NCI-H1436 treated with DMSO at 0.1 percent for 48 hours (cell line): Measurements from ENCODE around the gene AKT1S1.

Experiments
- DNase-seq: peaks from one replicate; lab custom pipeline; 2025; lab: John Stamatoyannopoulos, UW

AKT1S1 gene

DNA sequence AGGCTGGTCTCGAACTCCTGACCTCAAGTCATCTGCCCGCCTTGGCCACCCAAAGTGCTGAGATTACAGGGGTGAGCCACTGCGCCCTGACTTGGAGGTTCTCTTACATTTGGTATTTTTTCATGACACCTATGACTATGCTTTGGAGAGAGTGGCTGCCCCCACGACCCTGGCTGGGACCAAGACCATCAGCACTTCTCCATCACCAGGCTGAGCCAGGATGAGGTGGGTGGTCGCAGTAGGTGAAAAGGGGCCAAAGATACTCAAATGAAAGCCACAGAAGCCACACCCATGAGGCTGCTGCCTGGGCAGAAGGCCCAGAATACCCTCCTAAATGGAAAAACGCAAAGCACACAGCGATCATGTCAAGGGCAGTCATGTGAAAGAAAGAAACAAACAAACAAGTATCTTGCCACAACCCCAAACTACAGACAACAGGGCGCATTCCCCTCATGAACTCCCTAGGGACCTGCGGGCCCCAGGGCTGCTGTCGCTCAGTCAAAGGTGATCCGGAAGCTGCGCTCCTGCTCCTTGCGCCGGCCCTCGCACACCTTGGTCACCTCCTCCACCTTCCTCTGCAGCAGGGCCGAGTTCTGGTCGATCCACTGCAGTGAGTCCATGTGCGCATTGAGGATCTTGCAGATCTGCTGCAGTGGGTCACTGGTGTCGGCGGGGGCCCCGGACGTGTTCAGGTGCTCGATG lies 30.7 kb upstream of the AKT1S1 start:
- no peak for DNase-seq

DNA sequence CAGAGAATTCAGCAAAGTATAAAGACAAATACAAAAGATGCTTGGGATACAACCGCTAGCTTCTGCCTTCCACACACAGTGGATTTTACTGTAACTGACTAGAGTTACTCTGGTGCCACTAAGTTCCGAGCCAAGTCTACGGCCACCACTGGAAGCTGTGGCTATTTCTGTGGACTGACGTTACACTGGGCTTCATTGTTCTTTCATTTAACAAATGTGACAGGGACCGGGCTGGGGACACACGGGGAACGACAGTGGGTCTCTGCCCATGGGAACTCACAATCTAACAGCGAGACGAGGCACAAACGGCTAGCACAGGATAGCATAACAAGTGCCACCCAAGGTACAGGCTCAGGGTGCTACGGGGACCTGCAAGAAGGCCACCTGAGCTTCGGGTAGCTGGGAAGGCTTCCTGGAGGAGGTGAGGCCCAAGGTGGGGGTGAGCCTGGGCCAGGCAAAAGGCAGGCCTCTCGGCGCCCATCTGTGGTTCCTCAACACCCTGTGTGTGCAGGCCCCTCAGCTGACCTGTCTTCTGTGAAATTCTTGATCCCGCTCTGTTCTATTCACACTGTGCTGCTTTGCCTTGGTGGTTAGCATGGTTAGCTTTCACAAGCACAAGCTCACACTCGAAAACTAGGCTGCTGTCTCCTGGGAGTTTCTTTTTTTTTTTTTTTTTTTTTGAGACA lies 29.9 kb upstream of the AKT1S1 start:
- DNase-seq = no peak

DNA sequence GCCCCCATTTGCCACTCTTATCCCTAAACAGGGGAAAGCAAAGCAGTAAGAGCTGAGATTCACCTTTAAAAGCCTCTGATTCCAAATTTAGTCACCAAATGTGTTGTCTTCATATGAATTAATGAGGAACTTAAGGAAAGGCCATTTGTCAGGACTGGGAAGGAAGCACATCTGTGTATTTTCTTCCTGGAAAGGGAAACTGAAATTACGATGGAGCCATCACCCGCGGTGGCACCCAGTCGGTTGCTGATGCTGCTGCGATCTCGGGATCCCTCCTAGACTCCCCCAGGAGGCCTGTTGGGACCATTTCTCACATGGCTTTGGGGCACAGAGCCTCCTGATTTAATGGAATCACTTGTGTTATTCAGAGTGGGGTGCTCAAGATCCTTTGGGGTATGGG lies 27.0 kb upstream of the AKT1S1 start:
- DNase-seq = no peak

DNA sequence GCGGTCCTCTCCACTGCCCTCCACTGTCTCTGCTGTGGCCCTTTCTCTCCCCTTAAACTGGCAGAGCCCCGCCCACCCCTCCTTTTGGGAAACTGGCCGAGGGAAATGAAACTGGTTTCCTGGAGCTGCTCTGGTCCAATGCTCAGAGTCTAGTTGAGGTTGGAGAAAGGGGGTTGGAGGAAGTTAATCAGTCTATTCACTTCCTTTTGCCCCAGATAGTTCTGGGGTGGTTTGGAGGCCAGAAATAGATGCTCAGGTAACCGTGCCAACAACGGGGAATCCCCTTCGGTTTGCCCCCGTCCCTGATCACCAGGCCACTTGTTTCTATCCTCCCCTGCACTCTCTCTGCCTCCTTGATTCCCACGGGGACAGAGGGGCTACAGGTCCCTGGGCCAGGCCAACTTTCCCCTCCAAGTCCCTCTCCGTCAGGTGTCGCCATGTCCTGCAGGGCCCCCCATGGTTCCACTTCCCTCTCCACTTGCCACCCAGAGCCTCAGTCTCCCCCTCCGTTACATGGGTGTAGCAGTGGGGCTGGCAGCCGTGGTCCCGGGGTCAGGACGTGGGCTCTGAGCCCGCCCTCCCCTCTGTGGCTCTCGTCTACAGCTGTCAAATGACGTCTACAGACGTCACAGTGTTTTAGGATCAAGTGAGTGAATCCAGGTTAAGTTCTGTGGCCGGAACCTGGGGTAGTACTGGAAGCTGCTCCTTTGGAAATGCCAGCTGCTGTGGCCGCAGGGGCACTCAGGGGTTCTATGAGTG lies 19.9 kb upstream of the AKT1S1 start, which contains the start of gene IL4I1:
TSS of gene IL4I1 (minus strand) at position 25 of the 759 bp plus-strand sequence. CDS start 727 bp downstream, outside the sequence.
- DNase-seq = no peak

DNA sequence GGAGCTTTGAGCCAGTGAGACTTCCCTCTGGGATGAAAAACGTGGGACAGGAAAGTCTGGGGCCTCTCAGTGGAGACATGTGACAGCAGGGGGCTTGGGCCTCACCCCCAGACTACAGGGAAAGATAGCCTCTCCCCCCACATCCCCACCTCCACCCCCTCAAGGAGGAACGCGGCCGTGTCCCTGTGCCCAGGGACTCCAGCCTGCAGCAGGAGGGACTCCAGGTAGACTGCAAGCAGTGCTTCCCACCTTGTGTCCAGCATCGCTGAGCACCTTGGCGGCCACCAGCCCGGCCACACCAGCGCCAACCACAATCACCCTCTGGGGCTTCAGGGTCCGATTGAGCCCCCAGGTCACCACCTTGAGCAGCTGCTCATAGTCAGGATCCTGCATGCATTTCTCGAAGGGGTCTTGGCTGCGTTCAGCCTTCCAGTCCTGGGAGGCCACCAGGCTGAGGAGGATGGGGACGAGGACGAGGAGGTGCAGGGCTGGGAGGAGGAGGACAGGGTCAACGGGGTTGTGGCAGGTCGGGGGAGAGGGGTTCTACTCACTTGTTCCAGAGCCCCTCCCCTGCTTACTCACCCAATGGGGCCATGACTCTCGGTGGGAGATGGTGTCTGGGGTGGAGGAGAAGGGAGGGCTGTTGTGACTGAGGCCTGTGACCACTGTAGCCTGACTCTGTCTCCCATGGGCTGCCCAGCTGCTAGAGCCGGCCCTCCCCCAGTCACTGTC lies 18.6 kb upstream of the AKT1S1 start:
- no peak for DNase-seq

DNA sequence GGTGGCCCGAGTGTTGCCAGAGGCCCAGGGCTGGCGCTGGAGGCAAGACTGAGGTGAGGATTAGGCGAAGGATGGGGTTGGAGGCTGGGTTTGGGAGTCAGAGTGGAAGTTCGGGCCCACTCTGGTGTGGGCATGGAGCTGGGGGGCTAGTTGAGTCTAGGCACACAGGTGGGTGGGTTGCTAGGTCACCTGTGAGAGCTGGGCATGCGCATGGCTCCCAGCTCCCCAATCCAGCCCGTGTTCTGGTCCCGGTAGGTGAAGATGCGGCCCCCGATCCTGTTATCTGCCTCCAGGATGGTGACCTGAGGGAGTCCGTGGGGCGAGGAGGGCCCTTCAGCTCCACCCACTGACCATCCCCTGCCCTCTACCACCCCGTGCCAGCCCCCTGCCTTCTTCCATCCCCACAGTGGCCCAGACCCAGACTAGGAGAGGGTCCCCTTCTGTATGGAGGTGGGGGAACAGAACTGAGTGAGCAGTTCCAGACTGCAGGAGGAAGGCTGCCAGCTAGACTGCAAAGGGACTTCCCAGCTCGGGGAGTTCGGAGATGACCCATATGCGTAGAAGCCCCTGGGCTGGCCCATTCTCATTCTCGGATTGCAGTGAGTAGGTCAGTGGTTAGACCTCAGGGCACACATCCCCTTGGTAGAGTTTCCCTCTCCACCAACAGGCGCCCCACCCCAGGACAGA lies 17.9 kb upstream of the AKT1S1 start:
- DNase-seq = no peak

DNA sequence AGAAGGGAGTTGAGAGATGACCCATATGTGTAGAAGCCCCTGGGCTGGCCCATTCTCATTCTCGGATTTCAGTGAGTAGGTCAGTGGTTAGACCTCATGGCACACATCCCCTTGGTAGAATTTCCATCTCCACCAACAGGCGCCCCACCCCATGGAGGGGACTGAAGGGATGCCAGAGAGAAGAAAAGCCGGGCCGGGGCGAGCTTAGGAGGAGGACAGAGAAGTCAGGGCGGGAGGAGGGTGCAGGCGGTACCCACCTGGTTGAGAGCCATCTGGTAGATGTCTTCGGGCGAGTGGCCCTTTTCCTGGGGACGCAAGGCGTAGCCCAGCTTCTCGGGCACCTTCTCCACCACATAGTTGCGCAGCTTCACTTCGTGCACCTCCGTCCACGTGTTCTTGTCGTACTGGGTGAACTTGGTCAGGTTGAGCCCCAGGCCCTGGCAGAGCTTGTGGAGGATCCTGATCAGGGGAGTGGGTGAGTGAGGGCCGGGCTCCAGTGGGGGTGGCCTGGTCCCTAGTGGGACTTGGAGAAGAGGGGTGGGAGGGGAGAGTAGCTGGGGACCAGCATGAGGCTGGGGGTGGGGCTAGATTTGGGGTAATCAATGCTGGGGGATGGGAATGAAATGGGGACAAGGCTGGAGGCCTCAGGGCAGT lies 17.0 kb upstream of the AKT1S1 start:
- no peak for DNase-seq

DNA sequence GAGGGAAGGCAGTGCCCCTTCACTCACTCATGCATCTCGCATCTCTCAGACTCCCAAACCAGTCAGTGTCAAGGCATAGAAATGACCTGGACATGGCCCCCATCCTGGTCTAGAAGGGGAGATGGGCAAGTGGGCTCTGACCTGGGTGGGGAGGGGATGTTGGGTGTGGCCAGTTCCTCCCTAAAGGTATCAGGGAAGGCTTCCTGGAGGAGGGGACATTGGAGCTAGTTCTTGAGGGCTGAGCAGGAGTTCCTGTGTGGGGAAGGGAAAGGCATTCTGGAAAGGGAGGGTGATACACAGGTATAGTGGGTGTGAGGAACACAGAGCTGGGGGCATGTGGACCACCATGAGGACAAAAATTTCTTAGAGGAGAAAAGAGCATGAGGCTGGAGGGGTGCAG lies 15.6 kb upstream of the AKT1S1 start:
- no peak for DNase-seq

DNA sequence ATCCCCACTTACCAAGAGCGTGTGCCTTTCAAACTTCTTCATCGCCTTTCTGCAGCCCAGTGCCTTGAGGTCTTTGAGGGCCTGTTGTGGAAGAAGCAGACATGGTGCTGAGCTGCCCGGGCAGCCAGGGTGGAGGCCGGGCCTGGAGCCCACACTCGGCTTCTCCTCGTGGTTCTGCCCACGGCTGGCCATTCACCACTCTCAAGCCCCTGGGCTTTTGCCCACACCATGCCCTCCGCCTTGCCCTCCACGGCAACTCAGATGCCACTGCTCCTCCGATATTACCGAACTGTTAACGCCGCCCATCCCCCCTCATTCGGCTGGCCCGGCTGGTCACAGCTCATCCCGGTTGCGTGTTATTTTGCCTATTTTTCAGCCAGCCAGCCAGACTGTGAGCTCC lies 14.2 kb upstream of the AKT1S1 start:
- DNase-seq = no peak

DNA sequence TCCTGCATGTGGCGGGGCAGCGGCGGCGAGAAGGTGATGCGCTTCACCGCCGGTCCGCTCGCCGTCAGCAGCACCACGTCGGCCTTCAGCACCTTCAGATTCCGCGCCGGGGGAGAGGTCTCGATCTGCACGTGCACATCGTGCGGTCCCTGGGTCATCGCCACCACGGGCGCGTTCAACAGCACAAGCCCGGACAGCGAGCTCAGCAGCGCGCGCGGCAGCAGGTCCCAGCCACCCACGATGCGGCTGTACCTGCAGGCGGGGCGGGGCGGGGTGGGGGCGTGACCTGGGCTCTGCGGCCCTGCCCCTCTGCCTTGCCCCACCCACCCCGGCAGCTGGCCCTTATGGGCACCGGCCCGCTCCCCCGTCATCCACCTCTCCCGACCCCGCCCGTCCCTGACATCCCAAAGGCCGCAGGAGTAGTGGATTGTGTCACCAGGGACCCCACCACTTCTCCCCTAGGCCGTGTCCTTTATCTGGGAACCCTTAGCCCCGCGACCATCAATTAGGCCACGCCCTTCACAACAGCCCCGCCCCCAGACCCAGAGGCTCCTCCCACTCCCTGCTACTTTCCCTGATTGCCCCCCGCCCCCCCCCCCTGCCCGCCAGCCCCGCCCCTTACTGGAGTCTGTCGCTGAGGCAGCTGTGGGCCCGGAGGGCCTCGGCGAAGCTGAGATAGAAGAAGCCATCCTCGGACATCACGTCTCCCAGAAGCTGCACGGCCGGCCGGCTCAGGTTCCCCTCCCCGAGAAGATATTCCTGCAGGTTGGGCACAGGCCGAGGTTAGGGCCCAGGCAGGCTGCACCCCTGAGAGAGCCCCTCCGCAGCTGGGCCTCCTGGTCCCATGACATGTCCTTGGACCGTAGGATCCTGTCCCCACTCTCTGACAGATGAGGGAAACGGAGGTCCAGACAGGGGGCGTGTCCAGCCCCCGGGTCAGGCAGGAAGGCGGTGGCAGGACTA lies 13.5 kb upstream of the AKT1S1 start:
- no peak for DNase-seq

DNA sequence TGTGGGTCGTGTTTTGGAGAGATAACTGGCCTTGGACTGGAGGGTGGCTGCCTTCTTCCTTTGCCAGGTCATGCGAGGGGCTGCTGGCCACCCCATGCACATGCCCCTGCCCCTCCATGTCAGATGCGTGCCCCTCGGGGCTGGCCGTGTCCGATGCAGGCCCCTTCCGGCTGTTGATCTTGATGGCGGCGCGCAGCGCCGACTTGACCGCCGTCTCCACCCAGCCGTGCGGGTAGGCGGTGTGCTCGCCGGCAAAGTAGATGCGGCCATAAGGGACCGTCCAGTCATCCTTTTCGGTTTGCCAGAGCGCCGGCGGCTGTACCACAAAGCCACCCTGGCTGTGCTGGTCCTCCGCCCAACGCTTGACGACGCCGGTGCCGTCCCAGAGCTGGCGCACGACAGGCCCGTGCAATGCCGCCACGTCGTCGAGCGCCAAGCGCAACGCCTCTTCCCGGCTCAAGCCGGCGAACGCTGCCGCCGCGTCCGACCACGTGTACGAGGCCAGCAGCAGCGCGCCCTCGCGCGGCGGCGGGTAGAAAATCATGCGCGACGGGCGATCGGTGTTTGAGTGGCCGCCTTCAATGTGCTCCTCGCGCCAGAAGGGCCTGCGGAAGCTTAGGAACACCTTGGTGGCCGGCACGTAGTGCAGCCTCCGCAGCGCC lies 12.7 kb upstream of the AKT1S1 start:
- DNase-seq = no peak

DNA sequence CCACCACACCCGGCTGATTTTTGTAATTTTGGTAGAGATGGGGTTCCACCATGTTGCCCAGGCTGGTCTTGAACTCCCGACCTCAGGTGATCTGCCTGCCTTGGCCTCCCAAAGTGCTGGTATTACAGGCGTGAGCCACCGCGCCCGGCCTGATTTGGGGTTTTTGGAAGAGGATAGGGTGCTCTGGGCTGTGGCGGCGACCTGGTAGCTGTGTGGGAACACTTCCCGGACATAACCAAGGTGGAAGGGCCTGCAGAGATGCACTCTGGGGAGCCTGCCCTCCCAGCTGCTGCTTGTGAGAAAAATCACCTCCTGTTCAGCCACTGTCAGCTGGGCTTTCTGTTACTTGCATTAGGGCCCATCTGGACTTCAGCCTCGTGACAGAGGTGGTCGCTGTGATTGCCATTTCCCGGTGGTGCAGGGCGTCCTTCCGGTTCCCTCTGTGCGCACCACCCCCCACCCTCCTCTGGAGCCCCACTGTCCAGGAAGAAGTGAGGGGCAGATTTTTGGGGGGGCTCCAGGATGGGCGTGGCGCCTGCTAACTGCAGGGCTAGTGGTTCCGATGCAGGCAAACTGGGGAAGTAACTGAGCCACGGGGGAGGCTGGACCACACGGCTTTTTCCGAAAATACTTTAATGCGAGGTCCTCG lies 12.0 kb upstream of the AKT1S1 start:
- DNase-seq = no peak

DNA sequence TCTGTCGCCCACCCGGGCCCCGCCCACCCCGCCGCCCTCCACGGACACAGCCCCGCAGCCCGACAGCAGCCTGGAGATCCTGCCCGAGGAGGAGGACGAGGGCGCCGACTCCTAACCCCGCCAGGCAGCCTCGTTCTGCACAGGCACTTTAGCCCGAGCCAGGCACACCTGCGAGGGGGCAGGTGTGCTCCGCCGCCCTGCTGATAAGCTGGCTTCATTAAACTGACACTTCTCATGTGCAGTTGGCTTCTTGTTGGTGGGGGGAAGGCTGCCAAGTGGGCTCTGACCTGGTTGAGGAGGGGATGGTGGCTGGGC lies 11.3 kb upstream of the AKT1S1 start:
- DNase-seq = no peak

DNA sequence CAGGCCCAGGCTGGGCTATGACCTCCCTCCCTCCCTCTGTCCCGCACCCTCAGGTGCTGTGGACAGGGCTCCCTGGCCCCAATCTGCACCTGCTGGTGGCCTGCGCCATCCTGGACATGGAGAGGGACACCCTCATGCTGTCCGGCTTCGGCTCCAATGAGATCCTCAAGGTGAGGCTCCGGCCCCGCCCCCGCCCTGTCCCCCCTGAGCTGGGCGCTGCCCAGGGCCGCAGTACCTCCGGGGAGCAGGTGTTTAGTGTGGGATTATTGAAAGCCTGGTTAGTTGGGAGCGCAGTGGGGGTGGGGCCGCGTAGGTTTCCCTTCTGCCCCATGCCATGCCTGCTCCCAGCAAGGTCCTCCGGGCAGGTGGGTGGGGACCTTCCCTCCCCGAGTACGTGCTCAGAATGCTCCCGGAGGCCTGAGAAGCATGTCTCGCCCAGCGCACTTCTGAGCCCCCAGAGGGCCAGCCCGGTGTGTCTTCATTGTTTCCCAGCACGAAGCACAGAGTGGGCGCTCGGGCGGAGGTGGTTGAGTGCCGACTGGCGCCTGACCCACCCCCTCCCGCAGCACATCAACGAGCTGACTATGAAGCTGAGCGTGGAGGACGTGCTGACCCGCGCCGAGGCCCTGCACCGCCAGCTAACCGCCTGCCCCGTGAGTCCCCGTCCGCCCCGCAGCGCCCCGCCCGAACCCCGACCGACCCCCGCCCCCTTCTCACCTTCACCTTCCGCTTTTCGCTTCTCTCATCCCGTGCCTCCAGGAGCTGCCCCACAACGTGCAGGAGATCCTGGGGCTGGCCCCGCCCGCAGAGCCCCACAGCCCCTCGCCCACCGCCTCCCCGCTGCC lies 10.7 kb upstream of the AKT1S1 start:
- no peak for DNase-seq

DNA sequence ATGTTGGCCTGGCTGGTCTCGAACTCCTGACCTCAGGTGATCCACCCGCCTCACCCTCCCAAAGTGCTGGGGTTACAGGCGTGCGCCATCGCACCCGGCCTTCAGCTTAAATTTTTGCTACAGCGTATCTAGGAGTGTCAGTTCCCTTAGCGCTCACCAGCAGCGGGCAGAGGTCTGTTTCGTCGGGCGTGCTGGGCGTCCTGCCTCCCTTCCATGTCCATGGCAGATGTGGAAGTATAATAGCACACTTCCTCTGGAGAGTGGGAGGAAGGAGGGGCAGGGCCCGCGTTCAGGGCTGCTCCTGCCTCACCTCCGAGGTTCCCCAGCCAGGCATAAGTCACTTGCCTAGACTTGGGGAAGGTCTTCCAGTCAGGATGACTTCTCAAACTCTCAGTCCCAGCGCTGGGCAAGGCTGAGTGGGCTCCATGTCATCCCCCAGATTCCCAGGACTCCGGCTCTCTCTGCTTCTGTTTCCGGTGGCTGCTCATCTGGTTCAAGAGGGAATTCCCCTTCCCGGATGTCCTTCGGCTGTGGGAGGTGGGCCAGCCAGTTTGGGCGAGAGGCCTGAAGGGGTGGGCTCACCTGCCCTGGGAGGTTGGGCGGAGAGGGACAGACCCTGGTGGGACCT lies 10.0 kb upstream of the AKT1S1 start:
- no peak for DNase-seq

DNA sequence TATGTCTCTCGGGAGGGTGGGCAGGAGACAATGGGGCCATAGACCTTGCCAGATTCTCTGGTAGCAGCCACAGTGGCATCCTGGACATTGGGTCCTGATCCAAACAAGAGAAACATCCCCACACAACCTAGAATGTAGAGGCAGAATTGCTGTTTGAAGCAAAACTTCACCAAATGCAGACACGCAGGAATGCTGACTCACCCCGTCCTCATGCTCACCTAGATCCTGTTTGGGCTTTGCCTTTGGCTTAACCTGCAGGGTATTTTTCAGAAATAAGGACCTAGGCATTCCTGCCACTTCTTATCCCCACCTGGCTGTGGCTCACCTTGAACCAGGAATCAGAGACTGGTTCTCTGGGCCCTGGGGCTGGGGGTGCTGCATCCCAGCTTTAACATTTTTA lies 7.6 kb upstream of the AKT1S1 start:
- no peak for DNase-seq

DNA sequence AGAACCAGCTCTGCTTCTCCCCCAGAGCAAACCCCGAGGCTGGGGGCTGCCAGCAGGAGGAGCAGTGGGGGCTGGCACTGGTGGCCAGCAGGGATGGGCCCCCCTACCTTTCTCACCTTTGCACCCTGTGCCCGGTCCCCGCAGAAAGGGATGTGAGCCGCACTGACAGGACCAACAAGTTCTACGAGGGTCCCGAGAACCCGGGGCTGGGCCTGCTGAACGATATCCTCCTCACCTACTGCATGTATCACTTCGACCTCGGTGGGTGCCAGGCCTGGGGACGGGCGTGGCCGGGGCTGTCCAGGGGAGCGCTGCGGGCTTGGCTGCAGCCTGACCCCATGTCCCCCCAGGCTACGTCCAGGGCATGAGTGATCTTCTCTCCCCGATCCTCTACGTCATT lies 7.0 kb upstream of the AKT1S1 start:
- DNase-seq = no peak

DNA sequence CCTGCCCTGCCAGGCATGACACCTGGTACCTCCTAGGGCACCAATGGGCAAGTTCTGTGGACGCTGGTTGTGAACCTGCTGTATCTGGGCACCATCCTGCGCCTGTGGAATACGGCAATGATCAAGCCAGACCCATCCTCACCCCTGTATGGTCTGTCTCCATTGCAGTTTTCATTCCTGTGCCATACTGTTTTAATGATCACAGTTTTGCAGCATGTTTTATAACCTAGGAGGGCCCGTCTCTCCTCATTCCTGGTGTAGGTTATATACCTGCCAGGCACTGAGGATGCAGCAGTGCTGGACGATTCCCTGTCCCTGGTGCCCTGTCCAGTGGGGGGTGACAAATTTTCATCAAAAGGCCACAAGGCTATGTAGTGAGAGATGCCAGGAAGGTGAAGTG lies 5.9 kb upstream of the AKT1S1 start:
- no peak for DNase-seq
